GM23338 (cell line): Measurements from ENCODE around the gene GJB5. TPM values are rescaled to one million over a fixed set of nuclear protein-coding genes. Genes with fewer than 3 reads are reported as not detected.

ENCODE experiments used
- ATAC-seq: fragments of 200-7000 bp; cut with Tn5 transposase; 3 replicates; pipeline ENCODE4 v1.9.1; 2020
- DNase-seq: peaks from one replicate; pipeline ENCODE4 v3.0.0-alpha.2; 2015; ENCODE audit warnings: low spot score
- H2AFZ ChIP-seq: fragments of 200-600 bp; sonication (generic); 2 replicates; pipeline ENCODE4 v1.8.0; 2016; ENCODE audit warnings: antibody characterized with exemption, mild to moderate bottlenecking, moderate library complexity
- H3F3A ChIP-seq: fragments of 200-600 bp; sonication (generic); replicated peaks from 2 replicates; pipeline ENCODE4 v1.8.0; 2017; ENCODE audit warnings: antibody characterized with exemption, mixed run types, low read depth
- H3K27ac ChIP-seq: fragments of 200-600 bp; sonication (generic); 2 replicates; pipeline ENCODE4 v1.6.1; 2016; ENCODE audit warnings: low read depth
- H3K27me3 ChIP-seq: fragments of 200-600 bp; sonication (generic); 2 replicates; pipeline ENCODE4 v1.8.0; 2016; ENCODE audit warnings: mild to moderate bottlenecking, mixed run types, moderate library complexity; ENCODE audit not compliant: insufficient read depth
- H3K36me3 ChIP-seq: fragments of 200-600 bp; sonication (generic); 2 replicates; pipeline ENCODE4 v1.8.0; 2016; ENCODE audit warnings: mild to moderate bottlenecking; ENCODE audit not compliant: insufficient read depth
- H3K4me1 ChIP-seq: fragments of 200-600 bp; sonication (generic); 2 replicates; pipeline ENCODE4 v1.8.0; 2016; ENCODE audit warnings: mild to moderate bottlenecking, moderate library complexity; ENCODE audit not compliant: insufficient read depth
- H3K4me2 ChIP-seq: fragments of 200-600 bp; sonication (generic); 2 replicates; pipeline ENCODE4 v1.7.1; 2017; ENCODE audit warnings: mixed run types
- H3K4me3 ChIP-seq: fragments of 200-600 bp; sonication (generic); 2 replicates; pipeline ENCODE4 v1.6.1; 2016; ENCODE audit warnings: mixed run types
- H3K79me2 ChIP-seq: fragments of 200-600 bp; sonication (generic); replicated peaks from 2 replicates; pipeline ENCODE4 v1.8.0; 2017; ENCODE audit warnings: mild to moderate bottlenecking; ENCODE audit not compliant: insufficient read depth
- H3K9me2 ChIP-seq: fragments of 200-600 bp; sonication (generic); 2 replicates; pipeline ENCODE4 v1.8.0; 2017; ENCODE audit not compliant: insufficient read depth
- H4K20me1 ChIP-seq: fragments of 200-600 bp; sonication (generic); replicated peaks from 2 replicates; pipeline ENCODE4 v1.8.0; 2017; ENCODE audit warnings: mild to moderate bottlenecking; ENCODE audit not compliant: insufficient read depth
- H3K27ac Mint-ChIP-seq: 2 replicates; pipeline ENCODE4 v1.8.0; 2020; ENCODE audit warnings: inconsistent platforms, mild to moderate bottlenecking, moderate library complexity, mixed read lengths
- H3K27me3 Mint-ChIP-seq: 3 replicates; pipeline ENCODE4 v1.8.0; 2022; ENCODE audit warnings: low read depth, mild to moderate bottlenecking, moderate library complexity, mixed read lengths, inconsistent platforms; ENCODE audit not compliant: insufficient read depth, poor library complexity
- H3K36me3 Mint-ChIP-seq: 3 replicates; pipeline ENCODE4 v1.8.0; 2021; ENCODE audit warnings: low read depth, mild to moderate bottlenecking, inconsistent platforms, moderate library complexity, mixed read lengths
- H3K4me1 Mint-ChIP-seq: 3 replicates; pipeline ENCODE4 v1.8.0; 2020; ENCODE audit warnings: mild to moderate bottlenecking, inconsistent platforms, mixed read lengths
- H3K4me3 Mint-ChIP-seq: 3 replicates; pipeline ENCODE4 v1.8.0; 2021; ENCODE audit warnings: moderate library complexity, mild to moderate bottlenecking, inconsistent platforms, mixed read lengths
- H3K9me3 Mint-ChIP-seq: 3 replicates; pipeline ENCODE4 v1.8.0; 2020; ENCODE audit warnings: moderate library complexity, mild to moderate bottlenecking, inconsistent platforms, mixed read lengths
- CREB1 ChIP-seq: fragments of 250-450 bp; sonication (Bioruptor Pico); IDR thresholded peaks from 2 replicates; pipeline ENCODE4 v1.5.0; 2020; ENCODE audit warnings: low read depth, mild to moderate bottlenecking, moderate library complexity
- CTCF ChIP-seq, 2 experiments: fragments of 200-600 bp in 1 of 2; sonication (generic) in 1 of 2; conservative IDR thresholded peaks; 2 replicates each; pipeline versions ENCODE4 v1.5.1 to v1.6.1; 2016 to 2017; ENCODE audit warnings: antibody characterized with exemption in 2 of 2, low read depth in 2 of 2, mild to moderate bottlenecking in 2 of 2, moderate library complexity in 1 of 2
- ETS1 ChIP-seq: IDR thresholded peaks from 2 replicates; pipeline ENCODE4 v1.6.1; 2016; ENCODE audit warnings: antibody characterized with exemption
- EZH2 ChIP-seq: fragments of 200-600 bp; sonication (generic); IDR thresholded peaks from one replicate; pipeline ENCODE4 v1.8.0; 2017; ENCODE audit warnings: antibody characterized with exemption, mild to moderate bottlenecking, low read depth; ENCODE audit not compliant: unreplicated experiment
- EZH2phosphoT487 ChIP-seq: fragments of 200-600 bp; sonication (generic); IDR thresholded peaks from one replicate; pipeline ENCODE4 v1.8.1; 2018; ENCODE audit warnings: antibody characterized with exemption; ENCODE audit not compliant: unreplicated experiment
- JUNB ChIP-seq: IDR thresholded peaks from one replicate; pipeline ENCODE4 v1.6.1; 2016; ENCODE audit warnings: antibody characterized with exemption; ENCODE audit not compliant: unreplicated experiment
- NANOG ChIP-seq: IDR thresholded peaks from 2 replicates; pipeline ENCODE4 v1.6.1; 2016; ENCODE audit warnings: antibody characterized with exemption, borderline replicate concordance
- POLR2AphosphoS5 ChIP-seq: IDR thresholded peaks from 2 replicates; pipeline ENCODE4 v1.6.1; 2016; ENCODE audit warnings: antibody characterized with exemption, low read depth
- REST ChIP-seq: IDR thresholded peaks from one replicate; pipeline ENCODE4 v1.6.1; 2018; ENCODE audit warnings: antibody characterized with exemption; ENCODE audit not compliant: unreplicated experiment
- STAT1 ChIP-seq: IDR thresholded peaks from one replicate; pipeline ENCODE4 v1.6.1; 2016; ENCODE audit warnings: antibody characterized with exemption; ENCODE audit not compliant: unreplicated experiment
- ZNF331 ChIP-seq: fragments of 250-450 bp; sonication (Bioruptor Pico); IDR thresholded peaks from 2 replicates; pipeline ENCODE4 v1.5.0; 2020; ENCODE audit warnings: low read depth, mild to moderate bottlenecking, moderate library complexity
- polyA plus RNA-seq: library from polyadenylated mRNA; unstranded; fragments of >200 nt; fragmentation: Nextera tagmentation; extraction: Ambion mirVana; gene quantifications from 2 replicates; pipeline ENCODE4 v1.2.1, GENCODE V29; 2016
- total RNA-seq: library from RNA; depleted of rRNA; stranded (reverse); fragments of >200 nt; shearing (Covaris generic); gene quantifications from 2 replicates; pipeline ENCODE4 v1.2.3, GENCODE V29; 2014

The GJB5 gene
- total and polyA plus RNA-seq, 2 experiments from 2014 or later = 1.4 TPM; not detected in 1

- no peaks in the 10 kb centered on the region; the same call in 2 of the 3 replicates for H3K9me3 Mint-ChIP-seq
- no peak overlapping the region for H3K27ac Mint-ChIP-seq
- no peaks in the 10 kb centered on the region for H3K27me3 ChIP-seq
- no peaks in the 10 kb centered on the region for H3K36me3 Mint-ChIP-seq
- 0 out of 2 replicates have a peak, but pooled peaks cover 5% of the 10 kb centered on the region for H3K9me2 ChIP-seq
- H3K4me3 ChIP-seq = no peak overlapping the region
- no peaks in the 10 kb centered on the region for H3K79me2 ChIP-seq
- H3K4me3 Mint-ChIP-seq = no peak overlapping the region
- DNase-seq = no peak
- H3K4me1 Mint-ChIP-seq = no peaks in the 10 kb centered on the region
- no peak overlapping the region for H2AFZ ChIP-seq
- no peak overlapping the region for H3K27ac ChIP-seq
- H3F3A ChIP-seq = no peaks in the 10 kb centered on the region
- no peak overlapping the region for H3K4me2 ChIP-seq
- no peak for ATAC-seq
- TF ChIP-seq JUNB = no peak
- TF ChIP-seq STAT1 = no peak
- TF ChIP-seq ETS1 = no peak
- H3K4me1 ChIP-seq = no peaks in the 10 kb centered on the region
- H4K20me1 ChIP-seq = no peaks in the 10 kb centered on the region
- peaks cover 8% of the 10 kb centered on the region for H3K27me3 Mint-ChIP-seq
- H3K36me3 ChIP-seq = no peaks in the 10 kb centered on the region
Measured at GRCh38 chr1:34721646-34722355, 33.0 kb upstream of the GJB5 start.

- Mint-ChIP-seq H3K27me3 (peaks cover 6% of the 10 kb centered on the region), H3K36me3 (no peaks in the 10 kb centered on the region), H3K27ac (no peak overlapping the region), H3K9me3 (no peaks in the 10 kb centered on the region), H3K4me1 (no peaks in the 10 kb centered on the region), H3K4me3 (no peak overlapping the region)
- Histone ChIP-seq H3K27me3 (no peaks in the 10 kb centered on the region), H3K79me2 (no peaks in the 10 kb centered on the region), H3K36me3 (no peaks in the 10 kb centered on the region), H3K4me3 (no peak overlapping the region), H3K4me2 (no peak overlapping the region), H2AFZ (no peak overlapping the region), H3K27ac (no peak overlapping the region), H3K4me1 (no peaks in the 10 kb centered on the region), H3F3A (no peaks in the 10 kb centered on the region), H4K20me1 (no peaks in the 10 kb centered on the region), H3K9me2 (0 out of 2 replicates have a peak, but pooled peaks cover 12% of the 10 kb centered on the region)
- ATAC-seq (no peak), DNase-seq (no peak)
- no peak for TF ChIP-seq REST
- TF ChIP-seq ETS1 = no peak
- TF ChIP-seq POLR2AphosphoS5 = no peak
- no peak for TF ChIP-seq EZH2phosphoT487
- no peak for TF ChIP-seq CREB1 (CRISPR knock-in tag)
- no peak for TF ChIP-seq EZH2
- TF ChIP-seq CTCF (conservative IDR thresholded peaks at IDR 0.05; ENCODE audit: low read depth in 2 of 2) = no peak
- no peak for TF ChIP-seq ZNF331 (CRISPR knock-in tag)
- no peak for TF ChIP-seq STAT1
- no peak for TF ChIP-seq NANOG
Measured at GRCh38 chr1:34726861-34727260, 28.0 kb upstream of the GJB5 start.
